Panc1 (cell line): ENCODE data around the gene NR5A2.

Experiments
- POLR2AphosphoS5 ChIP-seq: IDR thresholded peaks from 2 replicates; pipeline ENCODE4 v1.6.1; 2012; ENCODE audit warnings: mild to moderate bottlenecking, low read depth, low read length, moderate library complexity
- SIN3A ChIP-seq: IDR thresholded peaks from 2 replicates; pipeline ENCODE4 v1.6.1; 2012; ENCODE audit warnings: low read depth, mild to moderate bottlenecking, low read length, moderate library complexity, borderline replicate concordance; ENCODE audit not compliant: insufficient read depth
- TCF7L2 ChIP-seq: IDR thresholded peaks from 2 replicates; pipeline ENCODE4 v1.6.1; 2011; ENCODE audit warnings: mild to moderate bottlenecking, low read depth, low read length, inconsistent platforms
- TF ChIP-seq, protein P1 (sequence below): fragments of 450-650 bp; IDR thresholded peaks from 2 replicates; pipeline ENCODE4 v1.5.1; 2017; ENCODE audit warnings: mild to moderate bottlenecking
- TF ChIP-seq, protein P2 (sequence below), 2 experiments: IDR thresholded peaks; 2 replicates each; pipeline ENCODE4 v1.6.1; 2011 to 2012; ENCODE audit warnings: low read depth in 2 of 2, control low read depth in 1 of 2, low read length in 1 of 2, mild to moderate bottlenecking in 1 of 2, moderate library complexity in 1 of 2; ENCODE audit not compliant: insufficient read depth in 1 of 2

DNA sequence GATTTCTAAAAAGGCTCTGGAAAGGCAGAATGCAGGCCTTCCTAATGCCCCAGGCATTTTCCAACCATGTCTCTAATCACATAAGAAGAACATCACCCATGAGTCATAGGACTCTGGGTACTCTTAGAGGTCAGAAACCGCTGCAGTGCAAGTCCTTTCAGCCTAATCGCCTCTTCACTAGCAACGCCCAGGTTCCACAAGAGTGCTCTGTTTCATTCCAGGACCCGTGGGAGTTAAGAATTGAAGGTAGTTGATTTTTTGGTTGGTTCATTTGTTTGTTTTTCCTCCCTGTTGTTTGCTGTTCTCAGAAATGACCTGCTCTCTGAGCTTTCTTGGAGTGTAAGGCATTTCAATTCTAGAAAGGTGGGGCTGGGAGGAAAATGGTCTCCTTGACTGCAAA, 123.2 kb downstream of the NR5A2 start:
- TF ChIP-seq, protein P1, sequence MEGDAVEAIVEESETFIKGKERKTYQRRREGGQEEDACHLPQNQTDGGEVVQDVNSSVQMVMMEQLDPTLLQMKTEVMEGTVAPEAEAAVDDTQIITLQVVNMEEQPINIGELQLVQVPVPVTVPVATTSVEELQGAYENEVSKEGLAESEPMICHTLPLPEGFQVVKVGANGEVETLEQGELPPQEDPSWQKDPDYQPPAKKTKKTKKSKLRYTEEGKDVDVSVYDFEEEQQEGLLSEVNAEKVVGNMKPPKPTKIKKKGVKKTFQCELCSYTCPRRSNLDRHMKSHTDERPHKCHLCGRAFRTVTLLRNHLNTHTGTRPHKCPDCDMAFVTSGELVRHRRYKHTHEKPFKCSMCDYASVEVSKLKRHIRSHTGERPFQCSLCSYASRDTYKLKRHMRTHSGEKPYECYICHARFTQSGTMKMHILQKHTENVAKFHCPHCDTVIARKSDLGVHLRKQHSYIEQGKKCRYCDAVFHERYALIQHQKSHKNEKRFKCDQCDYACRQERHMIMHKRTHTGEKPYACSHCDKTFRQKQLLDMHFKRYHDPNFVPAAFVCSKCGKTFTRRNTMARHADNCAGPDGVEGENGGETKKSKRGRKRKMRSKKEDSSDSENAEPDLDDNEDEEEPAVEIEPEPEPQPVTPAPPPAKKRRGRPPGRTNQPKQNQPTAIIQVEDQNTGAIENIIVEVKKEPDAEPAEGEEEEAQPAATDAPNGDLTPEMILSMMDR = no peak
- peak; percentile 23; the same call in 1 of the 2 replicates for TF ChIP-seq POLR2AphosphoS5
- TF ChIP-seq TCF7L2 = no peak; the same call in 1 of the 2 replicates
- TF ChIP-seq SIN3A = no peak
- TF ChIP-seq, protein P2, sequence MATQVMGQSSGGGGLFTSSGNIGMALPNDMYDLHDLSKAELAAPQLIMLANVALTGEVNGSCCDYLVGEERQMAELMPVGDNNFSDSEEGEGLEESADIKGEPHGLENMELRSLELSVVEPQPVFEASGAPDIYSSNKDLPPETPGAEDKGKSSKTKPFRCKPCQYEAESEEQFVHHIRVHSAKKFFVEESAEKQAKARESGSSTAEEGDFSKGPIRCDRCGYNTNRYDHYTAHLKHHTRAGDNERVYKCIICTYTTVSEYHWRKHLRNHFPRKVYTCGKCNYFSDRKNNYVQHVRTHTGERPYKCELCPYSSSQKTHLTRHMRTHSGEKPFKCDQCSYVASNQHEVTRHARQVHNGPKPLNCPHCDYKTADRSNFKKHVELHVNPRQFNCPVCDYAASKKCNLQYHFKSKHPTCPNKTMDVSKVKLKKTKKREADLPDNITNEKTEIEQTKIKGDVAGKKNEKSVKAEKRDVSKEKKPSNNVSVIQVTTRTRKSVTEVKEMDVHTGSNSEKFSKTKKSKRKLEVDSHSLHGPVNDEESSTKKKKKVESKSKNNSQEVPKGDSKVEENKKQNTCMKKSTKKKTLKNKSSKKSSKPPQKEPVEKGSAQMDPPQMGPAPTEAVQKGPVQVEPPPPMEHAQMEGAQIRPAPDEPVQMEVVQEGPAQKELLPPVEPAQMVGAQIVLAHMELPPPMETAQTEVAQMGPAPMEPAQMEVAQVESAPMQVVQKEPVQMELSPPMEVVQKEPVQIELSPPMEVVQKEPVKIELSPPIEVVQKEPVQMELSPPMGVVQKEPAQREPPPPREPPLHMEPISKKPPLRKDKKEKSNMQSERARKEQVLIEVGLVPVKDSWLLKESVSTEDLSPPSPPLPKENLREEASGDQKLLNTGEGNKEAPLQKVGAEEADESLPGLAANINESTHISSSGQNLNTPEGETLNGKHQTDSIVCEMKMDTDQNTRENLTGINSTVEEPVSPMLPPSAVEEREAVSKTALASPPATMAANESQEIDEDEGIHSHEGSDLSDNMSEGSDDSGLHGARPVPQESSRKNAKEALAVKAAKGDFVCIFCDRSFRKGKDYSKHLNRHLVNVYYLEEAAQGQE (IDR thresholded peaks at IDR 0.05; ENCODE audit: insufficient read depth in 1 of 2, low read depth in 2 of 2, low read length in 1 of 2) = no peak; a peak in 1 of 4 replicates
